Measurements from ENCODE around the gene F13A1.

F13A1 gene

DNA sequence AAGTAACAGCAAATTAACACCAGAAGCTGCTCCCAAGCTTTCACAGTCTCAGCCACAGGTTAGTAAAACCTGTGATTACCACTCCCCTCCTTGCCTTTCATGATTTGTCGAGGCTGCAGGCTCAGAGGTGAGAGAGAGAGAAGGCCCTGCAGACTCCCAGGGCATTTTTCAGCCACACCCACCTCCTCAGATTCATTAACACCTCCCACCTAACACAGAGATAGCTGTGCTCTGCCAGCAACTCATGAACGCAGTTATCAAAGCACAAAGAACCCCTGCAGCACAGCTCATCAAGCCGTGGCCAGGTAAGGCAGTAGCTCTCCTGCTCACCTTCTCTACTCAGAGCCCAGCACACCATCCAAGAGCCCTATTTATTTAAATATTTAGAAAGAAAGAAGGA is 27.1 kb downstream of the F13A1 start:
- POLR2A ChIA-PET: no interaction called here
- H3K4me3 ChIP-seq (ENCODE audit: low read depth, low read length): no peak overlapping the region
- H3K4me1 ChIP-seq (ENCODE audit: control insufficient read depth, insufficient read depth, low read length): no peaks in the 10 kb centered on the region
- H3K9me3 ChIP-seq (ENCODE audit: control insufficient read depth, insufficient read depth, low read depth, low read length): no peaks in the 10 kb centered on the region
- no peak for TF ChIP-seq ZNF211 (tag by site-specific recombination; IDR thresholded peaks at IDR 0.05; ENCODE audit: low read depth)
- H3K36me3 ChIP-seq (ENCODE audit: control insufficient read depth in 2 of 2, insufficient read depth in 1 of 2, low read length in 2 of 2): no peaks in the 10 kb centered on the region
- H3K27ac ChIP-seq (ENCODE audit: extremely low read depth, low read depth, low read length): no peak overlapping the region
- CTCF ChIA-PET: interaction anchor here (0.6 to 1.4 kb wide), 3 partner anchors 18 to 226 kb away, joined by 3 to 5 read pairs (median 4); no protein-coding TSS in a partner anchor

DNA sequence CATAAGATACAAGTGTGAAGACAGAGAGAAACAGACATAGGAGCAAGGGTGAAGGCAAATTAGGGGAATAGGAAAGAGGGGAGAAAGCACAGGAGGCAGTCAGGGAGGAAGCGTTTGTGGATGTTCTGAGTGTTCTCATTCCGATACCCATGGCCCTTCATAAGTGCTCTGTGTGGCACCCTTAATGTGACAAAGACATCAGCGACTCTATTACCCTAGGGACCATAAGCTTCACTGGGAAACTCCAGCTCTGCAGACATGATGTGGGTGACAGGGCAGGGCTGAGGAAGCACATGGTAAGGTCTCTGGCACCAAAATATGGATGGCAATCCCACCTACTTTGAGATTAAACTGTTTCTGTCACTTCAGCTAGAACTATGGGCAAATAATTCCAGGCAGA is 33.0 kb downstream of the F13A1 start:
- POLR2A ChIA-PET: no interaction called here
- H3K9me3 ChIP-seq (ENCODE audit: control insufficient read depth, insufficient read depth, low read depth, low read length): no peaks in the 10 kb centered on the region
- H3K4me1 ChIP-seq (ENCODE audit: control insufficient read depth, insufficient read depth, low read length): no peaks in the 10 kb centered on the region
- H3K4me3 ChIP-seq (ENCODE audit: low read depth, low read length): no peak overlapping the region
- no peaks in the 10 kb centered on the region for H3K36me3 ChIP-seq (ENCODE audit: control insufficient read depth in 2 of 2, insufficient read depth in 1 of 2, low read length in 2 of 2)
- TF ChIP-seq ZNF837 (tag by site-specific recombination; IDR thresholded peaks at IDR 0.05) (no peak), FEZF1 (tag by site-specific recombination; IDR thresholded peaks at IDR 0.05) (no peak), ZNF221 (tag by site-specific recombination; IDR thresholded peaks at IDR 0.05; ENCODE audit: borderline replicate concordance) (no peak), ZNF571 (tag by site-specific recombination; IDR thresholded peaks at IDR 0.05) (no peak), ZNF561 (tag by site-specific recombination; IDR thresholded peaks at IDR 0.05; ENCODE audit: borderline replicate concordance) (no peak), EGR2 (tag by site-specific recombination; IDR thresholded peaks at IDR 0.05; ENCODE audit: low read depth) (no peak), SCRT1 (tag by site-specific recombination; IDR thresholded peaks at IDR 0.05; ENCODE audit: borderline replicate concordance) (no peak), ZNF302 (tag by site-specific recombination; IDR thresholded peaks at IDR 0.05; ENCODE audit: low read depth) (no peak), HOXD13 (CRISPR knock-in tag; IDR thresholded peaks at IDR 0.05; ENCODE audit: borderline replicate concordance) (no peak), ZNF184 (tag by site-specific recombination; IDR thresholded peaks at IDR 0.05) (no peak), ZBTB20 (tag by site-specific recombination; IDR thresholded peaks at IDR 0.05) (no peak), TRIM28 (IDR thresholded peaks at IDR 0.05; ENCODE audit: borderline replicate concordance, low read length) (no peak)
- TF ChIP-seq, protein P1, sequence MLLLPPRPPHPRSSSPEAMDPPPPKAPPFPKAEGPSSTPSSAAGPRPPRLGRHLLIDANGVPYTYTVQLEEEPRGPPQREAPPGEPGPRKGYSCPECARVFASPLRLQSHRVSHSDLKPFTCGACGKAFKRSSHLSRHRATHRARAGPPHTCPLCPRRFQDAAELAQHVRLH (tag by site-specific recombination; IDR thresholded peaks at IDR 0.05): no peak
- TF ChIP-seq, protein P2, sequence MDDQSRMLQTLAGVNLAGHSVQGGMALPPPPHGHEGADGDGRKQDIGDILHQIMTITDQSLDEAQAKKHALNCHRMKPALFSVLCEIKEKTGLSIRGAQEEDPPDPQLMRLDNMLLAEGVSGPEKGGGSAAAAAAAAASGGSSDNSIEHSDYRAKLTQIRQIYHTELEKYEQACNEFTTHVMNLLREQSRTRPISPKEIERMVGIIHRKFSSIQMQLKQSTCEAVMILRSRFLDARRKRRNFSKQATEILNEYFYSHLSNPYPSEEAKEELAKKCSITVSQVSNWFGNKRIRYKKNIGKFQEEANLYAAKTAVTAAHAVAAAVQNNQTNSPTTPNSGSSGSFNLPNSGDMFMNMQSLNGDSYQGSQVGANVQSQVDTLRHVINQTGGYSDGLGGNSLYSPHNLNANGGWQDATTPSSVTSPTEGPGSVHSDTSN (CRISPR knock-in tag; IDR thresholded peaks at IDR 0.05): no peak
- CTCF ChIA-PET: no interaction called here
- H3K27ac ChIP-seq (ENCODE audit: extremely low read depth, low read depth, low read length): no peak overlapping the region

DNA sequence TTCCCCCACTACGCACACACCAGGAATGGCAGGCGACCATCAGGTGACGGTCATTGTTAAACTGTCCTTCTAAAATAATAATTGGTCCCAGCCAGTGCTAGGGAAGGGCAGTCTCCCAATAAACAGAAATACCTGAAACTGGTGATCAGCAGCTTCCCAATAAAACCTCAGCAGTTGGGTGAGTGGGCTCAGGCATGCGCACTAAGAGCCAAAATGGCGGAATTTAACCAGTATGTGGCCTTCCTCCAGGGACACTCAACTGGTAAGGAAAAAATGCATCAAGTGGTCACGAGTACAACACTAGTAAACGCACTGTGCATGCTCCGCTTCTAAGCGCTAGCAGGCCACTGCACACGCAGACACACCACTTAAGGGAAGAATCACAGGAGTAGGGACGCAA is 34.8 kb downstream of the F13A1 start:
- CTCF ChIA-PET: interaction anchor here (1.4 kb wide), 1 partner anchor 27 kb away, joined by 3 read pairs; no protein-coding TSS in a partner anchor
- H3K4me1 ChIP-seq (ENCODE audit: control insufficient read depth, insufficient read depth, low read length): no peaks in the 10 kb centered on the region
- TF ChIP-seq KLF7 (tag by site-specific recombination; IDR thresholded peaks at IDR 0.05; ENCODE audit: borderline replicate concordance) (no peak), ZBTB48 (tag by site-specific recombination; IDR thresholded peaks at IDR 0.05) (no peak), ZNF596 (tag by site-specific recombination; IDR thresholded peaks at IDR 0.05) (no peak), ZNF239 (tag by site-specific recombination; IDR thresholded peaks at IDR 0.05) (no peak), ZNF423 (tag by site-specific recombination; IDR thresholded peaks at IDR 0.05) (no peak), ZNF426 (tag by site-specific recombination; IDR thresholded peaks at IDR 0.05) (no peak), ZNF248 (tag by site-specific recombination; IDR thresholded peaks at IDR 0.05) (no peak)
- TF ChIP-seq, protein P3, sequence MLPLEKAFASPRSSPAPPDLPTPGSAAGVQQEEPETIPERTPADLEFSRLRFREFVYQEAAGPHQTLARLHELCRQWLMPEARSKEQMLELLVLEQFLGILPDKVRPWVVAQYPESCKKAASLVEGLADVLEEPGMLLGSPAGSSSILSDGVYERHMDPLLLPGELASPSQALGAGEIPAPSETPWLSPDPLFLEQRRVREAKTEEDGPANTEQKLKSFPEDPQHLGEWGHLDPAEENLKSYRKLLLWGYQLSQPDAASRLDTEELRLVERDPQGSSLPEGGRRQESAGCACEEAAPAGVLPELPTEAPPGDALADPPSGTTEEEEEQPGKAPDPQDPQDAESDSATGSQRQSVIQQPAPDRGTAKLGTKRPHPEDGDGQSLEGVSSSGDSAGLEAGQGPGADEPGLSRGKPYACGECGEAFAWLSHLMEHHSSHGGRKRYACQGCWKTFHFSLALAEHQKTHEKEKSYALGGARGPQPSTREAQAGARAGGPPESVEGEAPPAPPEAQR (tag by site-specific recombination; IDR thresholded peaks at IDR 0.05): no peak
- TF ChIP-seq, protein P4, sequence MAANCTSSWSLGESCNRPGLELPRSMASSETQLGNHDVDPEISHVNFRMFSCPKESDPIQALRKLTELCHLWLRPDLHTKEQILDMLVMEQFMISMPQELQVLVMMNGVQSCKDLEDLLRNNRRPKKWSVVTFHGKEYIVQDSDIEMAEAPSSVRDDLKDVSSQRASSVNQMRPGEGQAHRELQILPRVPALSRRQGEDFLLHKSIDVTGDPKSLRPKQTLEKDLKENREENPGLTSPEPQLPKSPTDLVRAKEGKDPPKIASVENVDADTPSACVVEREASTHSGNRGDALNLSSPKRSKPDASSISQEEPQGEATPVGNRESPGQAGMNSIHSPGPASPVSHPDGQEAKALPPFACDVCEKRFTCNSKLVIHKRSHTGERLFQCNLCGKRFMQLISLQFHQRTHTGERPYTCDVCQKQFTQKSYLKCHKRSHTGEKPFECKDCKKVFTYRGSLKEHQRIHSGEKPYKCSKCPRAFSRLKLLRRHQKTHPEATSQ (tag by site-specific recombination; IDR thresholded peaks at IDR 0.05): no peak
- TF ChIP-seq, protein P5, sequence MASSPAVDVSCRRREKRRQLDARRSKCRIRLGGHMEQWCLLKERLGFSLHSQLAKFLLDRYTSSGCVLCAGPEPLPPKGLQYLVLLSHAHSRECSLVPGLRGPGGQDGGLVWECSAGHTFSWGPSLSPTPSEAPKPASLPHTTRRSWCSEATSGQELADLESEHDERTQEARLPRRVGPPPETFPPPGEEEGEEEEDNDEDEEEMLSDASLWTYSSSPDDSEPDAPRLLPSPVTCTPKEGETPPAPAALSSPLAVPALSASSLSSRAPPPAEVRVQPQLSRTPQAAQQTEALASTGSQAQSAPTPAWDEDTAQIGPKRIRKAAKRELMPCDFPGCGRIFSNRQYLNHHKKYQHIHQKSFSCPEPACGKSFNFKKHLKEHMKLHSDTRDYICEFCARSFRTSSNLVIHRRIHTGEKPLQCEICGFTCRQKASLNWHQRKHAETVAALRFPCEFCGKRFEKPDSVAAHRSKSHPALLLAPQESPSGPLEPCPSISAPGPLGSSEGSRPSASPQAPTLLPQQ (tag by site-specific recombination; IDR thresholded peaks at IDR 0.05): no peak
- TF ChIP-seq, protein P6, sequence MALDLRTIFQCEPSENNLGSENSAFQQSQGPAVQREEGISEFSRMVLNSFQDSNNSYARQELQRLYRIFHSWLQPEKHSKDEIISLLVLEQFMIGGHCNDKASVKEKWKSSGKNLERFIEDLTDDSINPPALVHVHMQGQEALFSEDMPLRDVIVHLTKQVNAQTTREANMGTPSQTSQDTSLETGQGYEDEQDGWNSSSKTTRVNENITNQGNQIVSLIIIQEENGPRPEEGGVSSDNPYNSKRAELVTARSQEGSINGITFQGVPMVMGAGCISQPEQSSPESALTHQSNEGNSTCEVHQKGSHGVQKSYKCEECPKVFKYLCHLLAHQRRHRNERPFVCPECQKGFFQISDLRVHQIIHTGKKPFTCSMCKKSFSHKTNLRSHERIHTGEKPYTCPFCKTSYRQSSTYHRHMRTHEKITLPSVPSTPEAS (tag by site-specific recombination; IDR thresholded peaks at IDR 0.05): no peak

More for the DNA sequence above, 34.8 kb downstream of the F13A1 start:
- H3K4me3 ChIP-seq (ENCODE audit: low read depth, low read length): no peak overlapping the region
- POLR2A ChIA-PET: no interaction called here
- no peaks in the 10 kb centered on the region for H3K9me3 ChIP-seq (ENCODE audit: control insufficient read depth, insufficient read depth, low read depth, low read length)
- H3K27ac ChIP-seq (ENCODE audit: extremely low read depth, low read depth, low read length): no peak overlapping the region
- no peaks in the 10 kb centered on the region for H3K36me3 ChIP-seq (ENCODE audit: control insufficient read depth in 2 of 2, insufficient read depth in 1 of 2, low read length in 2 of 2)
